ENCODE results near the gene SYPL1. TPM values are rescaled to one million over a fixed set of nuclear protein-coding genes. Genes with fewer than 3 reads are reported as not detected.

Gene SYPL1
- polyA plus RNA-seq, 1 of the 3 experiments (the other 2 are of a cell fraction), result 72.4 TPM

DNA sequence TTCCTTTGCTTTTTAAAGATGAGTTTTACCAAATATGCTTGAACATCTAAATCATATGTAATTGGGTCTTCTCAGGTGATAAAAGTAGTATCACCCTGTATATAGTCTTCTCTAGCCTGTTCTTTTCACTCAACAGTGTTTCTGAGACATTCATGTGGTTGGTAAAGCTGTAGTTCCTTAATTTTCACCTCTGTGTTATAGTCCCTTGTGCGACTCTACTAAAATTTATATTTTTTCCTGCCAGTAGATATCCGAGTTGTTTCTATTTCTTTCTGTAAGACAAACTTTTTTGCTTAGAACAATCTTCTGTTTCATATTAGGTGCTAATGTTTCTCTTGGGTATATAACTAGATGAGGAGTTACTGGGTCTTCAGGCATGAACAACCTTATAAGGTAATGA is 35.6 kb downstream of the SYPL1 start:
- WGBS (ENCODE audit: low lambda C conversion rate), result 78% methylated on average over 2 of the region's 2 CpGs
- Histone ChIP-seq H3K9me2 (no peaks in the 10 kb centered on the region), H3K9me3 (no peaks in the 10 kb centered on the region), H2AFZ (ENCODE audit: low read depth) (no peak overlapping the region), H3K27ac (ENCODE audit: low read depth in 2 of 2, low read length in 1 of 2) (no peak overlapping the region), H3K27me3 (ENCODE audit: insufficient read depth) (no peaks in the 10 kb centered on the region), H3K4me2 (no peak overlapping the region), H3K9ac (no peak overlapping the region), H3K4me3 (ENCODE audit: low read depth in 2 of 2, low read length in 1 of 2) (no peak overlapping the region), H3K79me2 (ENCODE audit: insufficient read depth) (no peaks in the 10 kb centered on the region), H3K36me3 (replicated peaks in 1 of 2; ENCODE audit: control insufficient read depth in 1 of 2, insufficient read depth in 2 of 2, low read length in 1 of 2) (no peaks in the 10 kb centered on the region), H3K4me1 (ENCODE audit: control insufficient read depth in 1 of 2, insufficient read depth in 2 of 2, low read depth in 1 of 2, low read length in 1 of 2) (peaks cover 12 to 25% of the 10 kb centered on the region in 2 experiments; a peak in 3 of 4 replicates), H4K20me1 (ENCODE audit: insufficient read depth) (no peaks in the 10 kb centered on the region), H3F3A (replicated peaks; ENCODE audit: insufficient read depth) (no peaks in the 10 kb centered on the region)
- no peak for DNase-seq
- CTCF ChIA-PET, result interaction anchor here (1.2 to 1.4 kb wide), 2 partner anchors 35 to 77 kb away, joined by 3 to 4 read pairs; no protein-coding TSS in a partner anchor
- no peak for TF ChIP-seq POLR2AphosphoS5 (IDR thresholded peaks at IDR 0.05; ENCODE audit: low read depth, low read length)
- TF ChIP-seq TAF1 (IDR thresholded peaks at IDR 0.05; ENCODE audit: borderline replicate concordance, low read depth, low read length), result no peak
- TF ChIP-seq, protein P1, sequence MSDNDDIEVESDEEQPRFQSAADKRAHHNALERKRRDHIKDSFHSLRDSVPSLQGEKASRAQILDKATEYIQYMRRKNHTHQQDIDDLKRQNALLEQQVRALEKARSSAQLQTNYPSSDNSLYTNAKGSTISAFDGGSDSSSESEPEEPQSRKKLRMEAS (IDR thresholded peaks at IDR 0.05; ENCODE audit: low read depth), result no peak
- TF ChIP-seq FOSL2 (IDR thresholded peaks at IDR 0.05; ENCODE audit: borderline replicate concordance, low read depth), result no peak
- no peak for TF ChIP-seq GATA2 (CRISPR knock-in tag; IDR thresholded peaks at IDR 0.05)
- TF ChIP-seq EZH2phosphoT487 (IDR thresholded peaks at IDR 0.05; ENCODE audit: borderline replicate concordance, low read depth), result no peak
- TF ChIP-seq NFIC (IDR thresholded peaks at IDR 0.05; ENCODE audit: borderline replicate concordance), result no peak
- no peak for TF ChIP-seq SMC3 (IDR thresholded peaks at IDR 0.05; ENCODE audit: low read depth, low read length)
- no peak for TF ChIP-seq RCOR1 (IDR thresholded peaks at IDR 0.05; ENCODE audit: low read length)
- no peak for TF ChIP-seq NRF1 (IDR thresholded peaks at IDR 0.05; ENCODE audit: low read depth, low read length)
- POLR2A ChIA-PET, result interaction anchor here (1.4 kb wide), 1 partner anchor 35 kb away, joined by 3 read pairs; no protein-coding TSS in a partner anchor

DNA sequence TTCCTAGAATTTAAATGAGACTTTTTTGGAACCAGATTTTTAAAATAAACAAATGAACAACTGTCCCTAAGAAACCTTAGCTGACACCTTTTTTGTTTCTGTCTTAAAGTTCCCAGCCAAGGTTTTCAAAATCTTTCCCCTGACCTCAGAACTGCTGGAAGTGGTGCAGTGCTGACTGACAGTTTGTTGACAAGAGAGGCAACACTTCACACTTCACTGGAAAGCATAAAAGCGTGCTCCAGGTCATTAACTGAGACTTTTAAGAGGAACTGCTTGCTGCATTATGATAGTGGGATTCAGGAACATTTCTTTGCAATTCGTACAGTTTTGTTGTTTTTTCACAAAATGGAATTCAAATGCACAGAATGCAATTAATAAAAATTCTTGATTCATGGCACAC is 36.2 kb downstream of the SYPL1 start:
- ChIA-PET POLR2A (no interaction called here), CTCF (interaction anchor here (9.0 kb wide), 1 partner anchor 76 kb away, joined by 109 read pairs; no protein-coding TSS in a partner anchor)
- 87% methylated on average over 2 of the region's 2 CpGs for WGBS (ENCODE audit: low lambda C conversion rate)

More for the DNA sequence above, 36.2 kb downstream of the SYPL1 start:
- TF ChIP-seq ELF1 (IDR thresholded peaks at IDR 0.05), result no peak
- TF ChIP-seq YY1 (IDR thresholded peaks at IDR 0.05; ENCODE audit: low read depth), result no peak
- no peak for TF ChIP-seq TAF1 (IDR thresholded peaks at IDR 0.05; ENCODE audit: borderline replicate concordance, low read depth, low read length)
- TF ChIP-seq MEF2A (IDR thresholded peaks at IDR 0.05; ENCODE audit: borderline replicate concordance, low read depth), result no peak
- no peak for TF ChIP-seq TEAD4 (IDR thresholded peaks at IDR 0.05; ENCODE audit: borderline replicate concordance, insufficient read depth)
- TF ChIP-seq TCF12 (IDR thresholded peaks at IDR 0.05), result no peak
- TF ChIP-seq, protein P1 (IDR thresholded peaks at IDR 0.05; ENCODE audit: low read depth), result no peak
- no peak for TF ChIP-seq SIN3A (IDR thresholded peaks at IDR 0.05; ENCODE audit: borderline replicate concordance, low read depth, low read length)
- no peak for TF ChIP-seq CHD2 (IDR thresholded peaks at IDR 0.05; ENCODE audit: low read length, partially characterized antibody)
- TF ChIP-seq GABPA (IDR thresholded peaks at IDR 0.05; ENCODE audit: low read depth), result no peak
- no peak for TF ChIP-seq FOXM1 (IDR thresholded peaks at IDR 0.05; ENCODE audit: low read depth)
- no peak for TF ChIP-seq FOXJ3 (CRISPR knock-in tag; IDR thresholded peaks at IDR 0.05)
- TF ChIP-seq EP300 (IDR thresholded peaks at IDR 0.05; ENCODE audit: borderline replicate concordance in 1 of 2, low read depth in 1 of 2, low read length in 1 of 2), result no peak
- no peak overlapping the region for H3K4me2 ChIP-seq
- no peak overlapping the region for H2AFZ ChIP-seq (ENCODE audit: low read depth)
- no peaks in the 10 kb centered on the region for H3K27me3 ChIP-seq (ENCODE audit: insufficient read depth)
- no peaks in the 10 kb centered on the region for H3F3A ChIP-seq (replicated peaks; ENCODE audit: insufficient read depth)
- H3K4me3 ChIP-seq (ENCODE audit: low read depth in 2 of 2, low read length in 1 of 2), result no peak overlapping the region
- H4K20me1 ChIP-seq (ENCODE audit: insufficient read depth), result no peaks in the 10 kb centered on the region
- H3K79me2 ChIP-seq (ENCODE audit: insufficient read depth), result no peaks in the 10 kb centered on the region
- H3K9me2 ChIP-seq, result no peaks in the 10 kb centered on the region
- H3K36me3 ChIP-seq (replicated peaks in 1 of 2; ENCODE audit: control insufficient read depth in 1 of 2, insufficient read depth in 2 of 2, low read length in 1 of 2), result no peaks in the 10 kb centered on the region
- DNase-seq, result no peak
- no peak overlapping the region for H3K27ac ChIP-seq (ENCODE audit: low read depth in 2 of 2, low read length in 1 of 2)
- peaks cover 12 to 31% of the 10 kb centered on the region in 2 experiments; a peak in 3 of 4 replicates for H3K4me1 ChIP-seq (ENCODE audit: control insufficient read depth in 1 of 2, insufficient read depth in 2 of 2, low read depth in 1 of 2, low read length in 1 of 2)
- H3K9ac ChIP-seq, result no peak overlapping the region
- H3K9me3 ChIP-seq, result no peaks in the 10 kb centered on the region

All from SK-N-SH (cell line).